ENCODE measurements around the gene RTF2.
"Not testable (repeated sequence)": the region's sequence is repeated elsewhere in the genome, so short reads cannot be mapped to it uniquely, and the experiment has no call there.

Gene RTF2

DNA sequence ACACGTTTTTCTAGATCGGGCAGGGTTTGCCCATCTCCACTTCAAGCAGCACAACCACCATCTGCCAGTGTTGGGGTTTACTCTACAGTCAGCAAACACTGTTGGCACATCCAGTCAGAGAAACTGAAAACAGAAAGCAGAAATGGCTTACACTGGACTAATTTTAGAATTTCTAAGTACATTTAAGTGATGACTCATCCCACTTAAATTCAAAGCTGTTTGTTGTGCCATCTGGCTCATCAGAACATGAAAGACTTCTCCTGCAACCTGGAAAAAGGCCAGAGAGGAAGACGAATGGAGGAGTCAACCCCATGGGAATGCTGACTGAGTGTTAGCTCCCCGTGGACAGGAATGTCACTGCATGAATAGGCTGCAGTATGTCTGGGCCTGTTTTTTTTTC is 86.4 kb downstream of the RTF2 start:
- no peaks in the 10 kb centered on the region for H3K36me3 ChIP-seq (ENCODE audit: control insufficient read depth in 1 of 2, insufficient read depth in 2 of 2, low read length in 2 of 2)
- no peak overlapping the region for H3K4me3 ChIP-seq (ENCODE audit: low read depth in 1 of 2, low read length in 2 of 2)
- H3K4me1 ChIP-seq (ENCODE audit: control insufficient read depth in 1 of 2, insufficient read depth in 2 of 2, low read length in 2 of 2) = peaks cover 3 to 7% of the 10 kb centered on the region in 2 donors
- H3K27ac ChIP-seq (ENCODE audit: low read length) = no peak overlapping the region
- H3K27me3 ChIP-seq (ENCODE audit: low read depth, low read length) = no peaks in the 10 kb centered on the region
- H3K9me3 ChIP-seq (ENCODE audit: control insufficient read depth in 1 of 2, low read length in 2 of 2) = no peaks in the 10 kb centered on the region

DNA sequence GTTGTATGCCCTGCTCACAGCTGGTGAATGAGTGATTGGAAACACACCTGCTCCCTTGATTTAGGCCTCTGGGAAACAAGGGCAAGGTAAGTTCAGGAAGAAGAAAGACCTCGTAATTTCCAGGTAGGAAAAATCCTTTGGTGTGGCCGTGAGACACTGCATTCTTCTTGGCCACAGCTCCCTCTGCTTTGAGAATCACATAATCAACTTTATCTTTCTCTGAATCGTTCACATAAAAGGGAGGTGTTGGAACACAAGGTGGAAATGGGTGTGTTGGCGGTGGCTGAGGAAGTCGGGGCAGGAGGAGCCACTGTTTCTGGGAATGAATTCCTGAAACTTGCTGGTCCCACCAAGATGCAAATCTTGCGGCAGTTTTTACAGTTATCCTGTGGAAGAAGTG is 90.5 kb downstream of the RTF2 start:
- Histone ChIP-seq H3K27me3 (ENCODE audit: low read depth, low read length) (no peaks in the 10 kb centered on the region), H3K36me3 (ENCODE audit: control insufficient read depth in 1 of 2, insufficient read depth in 2 of 2, low read length in 2 of 2) (no peaks in the 10 kb centered on the region), H3K4me3 (ENCODE audit: low read depth in 1 of 2, low read length in 2 of 2) (no peak overlapping the region), H3K9me3 (ENCODE audit: control insufficient read depth in 1 of 2, low read length in 2 of 2) (no peaks in the 10 kb centered on the region), H3K4me1 (ENCODE audit: control insufficient read depth in 1 of 2, insufficient read depth in 2 of 2, low read length in 2 of 2) (peaks cover 3 to 7% of the 10 kb centered on the region in 2 donors), H3K27ac (ENCODE audit: low read length) (no peak overlapping the region)

DNA sequence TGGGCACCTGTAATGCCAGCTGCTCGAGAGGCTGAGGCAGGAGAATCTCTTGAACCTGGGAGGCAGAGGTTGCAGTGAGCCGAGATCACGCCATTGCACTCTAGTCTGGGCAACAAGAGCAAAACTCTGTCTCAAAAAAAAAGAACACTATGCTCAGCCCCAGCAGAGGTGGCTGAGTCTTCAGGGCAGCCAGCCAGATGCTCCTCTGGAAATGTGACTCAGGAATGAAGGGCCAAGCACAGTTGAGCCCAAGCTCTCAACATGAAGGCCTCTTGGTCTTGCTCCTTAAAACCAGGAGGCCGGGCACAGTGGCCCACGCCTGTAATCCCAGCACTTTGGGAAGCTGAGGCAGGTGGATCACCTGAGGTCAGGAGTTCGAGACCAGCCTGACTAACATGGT is 96.1 kb downstream of the RTF2 start:
- not testable (repeated sequence) for H3K27me3 ChIP-seq (ENCODE audit: low read depth, low read length); H3K27ac ChIP-seq (ENCODE audit: low read length); H3K4me3 ChIP-seq (ENCODE audit: low read depth in 1 of 2, low read length in 2 of 2); H3K9me3 ChIP-seq (ENCODE audit: control insufficient read depth in 1 of 2, low read length in 2 of 2); H3K36me3 ChIP-seq (ENCODE audit: control insufficient read depth in 1 of 2, insufficient read depth in 2 of 2, low read length in 2 of 2); H3K4me1 ChIP-seq (ENCODE audit: control insufficient read depth in 1 of 2, insufficient read depth in 2 of 2, low read length in 2 of 2)

DNA sequence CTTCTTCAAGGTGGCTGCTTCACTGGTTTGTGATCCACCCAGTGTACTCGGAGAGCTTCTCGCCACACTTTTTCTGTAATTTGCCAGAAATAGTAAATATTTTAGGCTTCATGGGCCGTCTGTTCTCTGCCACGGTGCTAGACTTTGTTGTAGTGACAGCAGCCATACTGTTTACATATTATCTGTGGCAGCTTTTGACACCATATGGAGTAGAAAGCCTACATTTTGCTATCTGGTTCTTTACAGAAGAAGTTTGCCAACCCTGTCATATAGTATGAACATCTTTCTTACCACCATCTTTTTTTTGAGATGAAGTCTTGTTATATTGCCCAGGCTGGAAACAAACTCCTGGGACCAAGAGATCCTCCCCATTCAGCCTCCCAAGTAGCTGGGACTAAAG is 97.1 kb downstream of the RTF2 start:
- H3K4me3 ChIP-seq (ENCODE audit: low read depth in 1 of 2, low read length in 2 of 2) = no peak overlapping the region
- no peaks in the 10 kb centered on the region for H3K4me1 ChIP-seq (ENCODE audit: control insufficient read depth in 1 of 2, insufficient read depth in 2 of 2, low read length in 2 of 2)
- H3K9me3 ChIP-seq (ENCODE audit: control insufficient read depth in 1 of 2, low read length in 2 of 2) = no peaks in the 10 kb centered on the region
- no peaks in the 10 kb centered on the region for H3K36me3 ChIP-seq (ENCODE audit: control insufficient read depth in 1 of 2, insufficient read depth in 2 of 2, low read length in 2 of 2)
- H3K27me3 ChIP-seq (ENCODE audit: low read depth, low read length) = no peaks in the 10 kb centered on the region
- no peak overlapping the region for H3K27ac ChIP-seq (ENCODE audit: low read length)

DNA sequence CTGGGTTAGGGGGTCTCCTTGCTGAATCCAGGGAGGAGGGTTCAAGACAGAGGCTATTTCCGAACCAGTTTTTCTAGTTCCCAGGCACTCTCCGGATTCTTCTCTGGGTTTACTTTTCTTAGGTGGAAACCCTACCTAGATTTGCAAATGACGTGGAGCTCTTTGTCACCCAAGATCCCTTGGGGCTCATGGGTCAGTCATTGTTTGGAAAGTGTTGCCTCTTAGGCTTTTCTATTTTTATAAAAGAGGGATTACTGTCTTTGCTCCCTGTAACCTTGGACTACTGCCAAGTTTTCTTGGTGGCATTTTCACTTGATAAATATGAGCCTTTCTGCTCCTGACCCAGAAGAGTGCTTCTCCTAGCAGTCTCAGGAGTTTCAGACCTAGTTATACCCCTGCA is 98.2 kb downstream of the RTF2 start:
- no peak overlapping the region for H3K27ac ChIP-seq (ENCODE audit: low read length)
- H3K4me3 ChIP-seq (ENCODE audit: low read depth in 1 of 2, low read length in 2 of 2) = no peak overlapping the region
- no peaks in the 10 kb centered on the region for H3K27me3 ChIP-seq (ENCODE audit: low read depth, low read length)
- no peaks in the 10 kb centered on the region for H3K9me3 ChIP-seq (ENCODE audit: control insufficient read depth in 1 of 2, low read length in 2 of 2)
- H3K4me1 ChIP-seq (ENCODE audit: control insufficient read depth in 1 of 2, insufficient read depth in 2 of 2, low read length in 2 of 2) = no peaks in the 10 kb centered on the region
- no peaks in the 10 kb centered on the region for H3K36me3 ChIP-seq (ENCODE audit: control insufficient read depth in 1 of 2, insufficient read depth in 2 of 2, low read length in 2 of 2)
